ENCODE results near the gene CTF1.
"Not testable (repeated sequence)": the region's sequence is repeated elsewhere in the genome, so short reads cannot be mapped to it uniquely, and the experiment has no call there.

Gene CTF1

DNA sequence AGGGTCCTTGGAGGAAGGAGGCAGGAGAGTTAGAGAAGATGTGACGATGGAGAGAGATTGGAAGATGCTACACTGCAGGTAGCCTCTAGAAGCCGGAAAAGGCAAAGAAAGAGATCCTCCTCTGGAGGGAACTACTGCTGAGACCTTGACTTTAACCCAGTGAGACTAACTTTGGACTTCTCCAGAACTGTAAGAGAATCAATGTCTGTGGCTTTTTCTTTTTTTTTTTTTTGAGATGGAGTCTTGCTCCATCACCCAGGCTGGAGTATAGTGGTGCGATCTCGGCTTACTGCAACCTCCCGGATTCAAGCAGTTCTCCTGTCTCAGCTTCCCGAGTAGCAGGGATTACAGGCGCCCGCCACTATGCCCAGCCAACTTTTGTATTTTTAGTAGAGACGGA lies 11.2 kb upstream of the CTF1 start:
- no peak for DNase-seq (ENCODE audit: low read depth, low spot score)
- no peak overlapping the region for H3K4me3 ChIP-seq (ENCODE audit: low read length)

DNA sequence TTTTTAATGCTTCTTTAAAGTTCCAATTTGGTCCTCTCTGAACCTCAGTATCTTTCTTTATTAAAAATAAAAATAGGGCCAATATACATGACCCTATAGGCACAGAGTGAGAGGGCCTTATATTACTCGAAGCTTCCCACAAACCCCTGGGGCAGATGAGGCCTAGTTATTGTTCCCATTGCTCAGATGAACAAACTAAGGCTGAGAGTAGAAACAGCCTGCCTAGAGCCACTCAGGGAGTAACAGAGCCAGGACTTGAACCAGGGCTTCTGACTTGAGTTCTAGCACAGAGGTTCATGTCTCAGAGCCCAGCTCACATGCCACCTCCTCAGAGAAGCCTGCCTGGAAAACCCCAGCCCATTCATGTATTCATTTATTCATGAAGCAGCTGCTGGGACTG lies 10.3 kb upstream of the CTF1 start:
- no peak for DNase-seq (ENCODE audit: low read depth, low spot score)
- no peak overlapping the region for H3K4me3 ChIP-seq (ENCODE audit: low read length)

DNA sequence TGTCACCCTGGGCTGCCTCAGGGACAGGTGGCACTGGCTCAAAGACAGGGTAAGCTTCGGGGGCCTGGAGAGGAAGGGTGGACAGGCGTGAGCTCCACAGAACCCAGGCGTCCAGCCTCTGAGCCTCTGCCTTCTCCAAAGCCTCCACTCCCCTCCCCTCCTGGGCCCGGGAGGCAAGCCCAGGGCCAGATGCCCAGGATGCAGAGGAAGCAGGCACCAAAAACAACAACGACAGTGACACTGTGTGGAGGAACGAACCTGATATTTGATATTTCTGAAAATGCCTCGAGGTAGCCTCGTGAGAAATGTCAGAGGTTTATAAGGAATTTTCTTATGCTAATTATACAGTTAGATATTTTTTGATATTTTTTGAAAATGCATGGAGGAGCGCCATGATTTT lies 8.5 kb upstream of the CTF1 start:
- H3K4me3 ChIP-seq (ENCODE audit: low read length): no peak overlapping the region
- no peak for DNase-seq (ENCODE audit: low read depth, low spot score)

DNA sequence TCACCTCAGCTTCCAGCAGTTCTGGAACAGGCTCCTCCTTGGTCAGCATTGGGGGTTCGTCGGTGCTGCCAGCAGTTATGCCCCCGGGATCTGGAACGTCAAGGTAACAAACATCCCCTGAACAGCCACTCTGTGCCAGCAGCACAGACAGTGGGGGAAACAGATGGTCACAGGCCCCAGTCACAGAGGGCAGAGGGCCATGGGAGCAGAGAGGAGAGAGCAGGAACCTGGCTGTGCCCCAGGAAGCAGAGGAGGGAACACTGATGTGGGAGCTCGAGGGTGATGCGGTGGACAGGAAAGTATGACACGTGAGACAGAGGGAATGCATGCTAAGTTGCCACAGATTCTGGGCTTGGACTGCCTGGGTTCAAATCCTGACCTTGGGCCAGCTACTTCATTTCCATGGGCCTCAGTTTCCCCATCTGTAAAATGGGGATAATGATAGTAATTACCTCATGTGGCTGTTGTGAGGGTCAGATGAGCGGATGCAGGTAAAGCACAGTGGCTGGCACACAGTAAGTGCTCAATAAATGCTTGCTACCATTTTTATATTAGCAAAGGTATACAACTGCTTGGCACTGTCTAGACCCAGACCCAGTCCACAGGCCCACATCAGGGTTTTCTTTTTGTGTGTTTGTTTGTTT lies 7.4 kb upstream of the CTF1 start:
- no peak overlapping the region for H3K4me3 ChIP-seq (ENCODE audit: low read length)
- no peak for DNase-seq (ENCODE audit: low read depth, low spot score)

DNA sequence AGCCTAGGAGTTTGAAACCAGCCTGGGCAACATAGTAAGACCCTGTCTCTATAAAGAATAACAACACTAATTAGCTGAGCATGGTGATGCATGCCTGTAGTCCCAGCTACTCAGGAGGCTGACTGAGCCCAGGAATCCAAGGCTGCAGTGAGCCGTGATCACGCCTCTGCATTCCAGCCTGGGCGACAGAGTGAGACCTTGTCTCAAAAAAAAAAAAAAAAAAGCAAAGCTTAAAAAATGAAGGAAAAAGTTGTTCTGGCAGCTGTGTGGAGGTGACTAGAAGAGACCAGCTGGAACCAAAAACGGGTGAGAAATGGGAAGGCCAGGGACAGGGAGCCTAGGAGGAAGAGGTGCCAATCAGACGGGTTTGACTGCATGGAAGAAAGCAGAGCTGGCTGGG lies 6.7 kb upstream of the CTF1 start:
- H3K4me3 ChIP-seq (ENCODE audit: low read length): no peak overlapping the region
- DNase-seq (ENCODE audit: low read depth, low spot score): no peak

DNA sequence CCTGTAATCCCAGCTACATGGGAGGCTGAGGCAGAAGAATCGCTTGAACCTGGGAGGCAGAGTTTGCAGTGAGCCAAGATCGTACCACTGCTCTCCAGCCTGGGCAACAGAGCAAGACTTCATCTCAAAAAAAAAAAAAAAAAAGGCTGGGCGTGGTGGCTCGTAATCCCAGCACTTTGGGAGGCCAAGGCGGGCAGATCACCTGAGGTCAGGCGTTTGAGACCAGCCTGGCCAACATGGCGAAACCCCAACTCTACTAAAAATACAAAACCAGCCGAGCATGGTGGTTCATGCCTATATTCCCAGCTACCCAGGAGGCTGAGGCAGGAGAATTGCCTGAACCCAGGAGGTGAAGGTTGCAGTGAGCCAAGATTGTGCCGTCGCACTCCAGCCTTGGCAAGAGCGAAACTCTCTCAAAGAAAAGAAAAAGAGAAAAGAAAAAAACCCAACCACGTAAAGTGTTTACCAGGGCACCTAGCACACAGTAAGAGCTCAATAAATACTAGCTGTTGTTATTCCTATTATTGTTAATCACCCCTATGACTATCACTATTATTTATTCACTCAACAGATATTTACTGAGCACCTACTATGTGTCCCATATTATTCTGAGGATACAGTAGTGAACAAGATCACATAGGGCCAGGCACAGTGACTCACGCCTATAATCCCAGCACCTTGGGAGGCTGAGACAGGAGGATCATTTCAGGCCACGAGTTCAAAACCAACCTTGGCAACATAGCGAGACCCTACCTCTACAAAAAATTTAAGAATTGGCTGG lies 5.2 kb upstream of the CTF1 start:
- not testable (repeated sequence) for H3K4me3 ChIP-seq (ENCODE audit: low read length); DNase-seq (ENCODE audit: low read depth, low spot score)

DNA sequence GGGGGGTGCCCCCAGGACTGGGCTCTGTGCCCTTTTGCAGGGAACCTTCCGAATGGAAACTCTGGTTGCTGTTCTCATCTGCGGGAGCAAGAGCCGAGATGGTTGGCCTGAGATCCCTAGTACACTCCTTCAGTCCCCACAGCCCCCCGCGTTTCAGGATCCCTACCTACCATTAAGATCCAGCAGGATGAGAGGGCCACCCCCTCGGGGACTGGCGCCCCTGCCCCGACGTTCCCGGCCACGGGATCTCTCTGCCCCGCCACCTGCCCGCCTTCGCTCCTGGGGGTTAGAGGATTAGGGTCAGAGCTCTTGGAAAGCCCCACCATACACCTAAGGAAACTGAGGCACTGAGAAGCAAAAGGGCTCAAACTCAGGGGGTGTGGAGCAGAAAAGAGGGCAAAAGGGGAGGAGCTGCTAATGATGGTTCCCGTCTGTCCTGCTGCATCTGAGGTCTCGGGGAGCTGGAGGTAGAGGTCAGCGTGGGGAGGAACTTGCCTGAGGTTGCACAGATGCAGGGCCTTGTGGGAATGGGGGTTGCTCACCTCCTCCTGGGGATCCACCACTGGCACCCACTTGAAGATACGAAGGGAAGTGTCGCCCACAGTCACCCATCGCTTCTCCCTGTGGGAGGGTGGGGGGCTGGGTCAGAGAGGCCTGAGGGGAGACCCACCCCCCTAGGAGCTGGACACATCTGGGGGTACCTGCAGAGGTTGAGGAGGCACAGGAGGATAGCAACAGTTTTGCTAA lies 3.6 kb upstream of the CTF1 start:
- no peak for DNase-seq (ENCODE audit: low read depth, low spot score)
- peak overlapping the region; percentile 82 for H3K4me3 ChIP-seq (ENCODE audit: low read length)

DNA sequence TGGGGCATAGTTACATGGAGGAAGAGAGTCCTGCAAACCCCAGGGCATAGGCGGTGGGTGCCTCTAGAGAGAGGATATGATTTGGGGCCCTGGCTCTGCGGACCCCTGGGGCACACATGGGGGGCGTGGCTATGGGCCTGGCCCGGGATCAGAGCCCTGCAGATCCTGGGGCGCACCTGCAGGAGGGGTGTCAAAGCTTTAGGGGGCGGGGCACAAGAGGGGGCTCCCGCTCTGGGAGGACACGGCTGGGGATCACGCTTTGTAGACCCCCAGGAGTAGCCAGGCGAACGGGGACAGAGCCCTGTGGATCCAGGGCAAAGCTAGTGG lies 3.0 kb upstream of the CTF1 start:
- DNase-seq (ENCODE audit: low read depth, low spot score): no peak
- peak overlapping the region; percentile 82 for H3K4me3 ChIP-seq (ENCODE audit: low read length)

DNA sequence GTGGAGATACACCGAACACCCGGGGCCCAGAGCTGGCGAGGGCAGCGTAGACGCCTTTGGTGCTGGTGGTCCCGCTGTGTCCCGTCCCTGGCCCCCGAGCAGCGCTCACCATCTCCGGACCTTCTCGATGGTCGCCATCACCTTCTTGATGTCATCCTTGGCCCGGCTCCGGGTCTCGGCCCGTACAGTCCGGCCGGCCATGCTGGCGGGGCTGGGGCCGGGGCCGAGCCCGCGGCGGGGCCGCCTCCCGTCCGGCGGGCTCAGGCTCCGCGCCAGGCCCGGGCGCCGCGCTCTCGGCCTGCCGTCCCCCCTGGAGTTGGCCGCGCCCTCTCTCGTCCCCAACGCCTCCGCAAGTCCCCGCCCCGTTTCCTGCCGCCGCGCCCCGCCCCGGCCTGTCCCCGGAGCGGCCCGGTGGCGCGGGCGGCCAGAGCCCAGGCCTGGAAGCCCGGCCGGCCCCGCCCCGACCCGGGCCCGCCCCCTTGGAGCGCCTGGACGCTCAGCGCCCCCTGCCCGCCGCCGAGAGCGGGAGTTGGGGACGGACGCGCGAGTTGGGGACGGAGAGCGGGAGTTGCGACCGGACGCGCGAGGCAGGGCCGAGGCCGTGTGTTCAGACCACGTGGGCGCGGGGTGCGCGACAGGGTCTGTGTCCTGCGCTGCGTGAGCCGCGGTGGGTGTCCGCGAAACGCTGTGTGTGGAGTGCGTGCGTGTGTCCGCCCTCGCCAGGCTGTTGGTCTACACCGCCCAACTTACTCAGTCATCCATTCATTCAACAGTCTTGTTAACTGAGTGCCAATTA lies 2.5 kb upstream of the CTF1 start, which contains the start of gene BCL7C:
TSS of gene BCL7C (minus strand) at position 334 of the 796 bp plus-strand sequence. CDS start at position 201, 133 bp downstream.
- DNase-seq (ENCODE audit: low read depth, low spot score): no peak
- H3K4me3 ChIP-seq (ENCODE audit: low read length): peak within 1 kb of the TSS; percentile 82

DNA sequence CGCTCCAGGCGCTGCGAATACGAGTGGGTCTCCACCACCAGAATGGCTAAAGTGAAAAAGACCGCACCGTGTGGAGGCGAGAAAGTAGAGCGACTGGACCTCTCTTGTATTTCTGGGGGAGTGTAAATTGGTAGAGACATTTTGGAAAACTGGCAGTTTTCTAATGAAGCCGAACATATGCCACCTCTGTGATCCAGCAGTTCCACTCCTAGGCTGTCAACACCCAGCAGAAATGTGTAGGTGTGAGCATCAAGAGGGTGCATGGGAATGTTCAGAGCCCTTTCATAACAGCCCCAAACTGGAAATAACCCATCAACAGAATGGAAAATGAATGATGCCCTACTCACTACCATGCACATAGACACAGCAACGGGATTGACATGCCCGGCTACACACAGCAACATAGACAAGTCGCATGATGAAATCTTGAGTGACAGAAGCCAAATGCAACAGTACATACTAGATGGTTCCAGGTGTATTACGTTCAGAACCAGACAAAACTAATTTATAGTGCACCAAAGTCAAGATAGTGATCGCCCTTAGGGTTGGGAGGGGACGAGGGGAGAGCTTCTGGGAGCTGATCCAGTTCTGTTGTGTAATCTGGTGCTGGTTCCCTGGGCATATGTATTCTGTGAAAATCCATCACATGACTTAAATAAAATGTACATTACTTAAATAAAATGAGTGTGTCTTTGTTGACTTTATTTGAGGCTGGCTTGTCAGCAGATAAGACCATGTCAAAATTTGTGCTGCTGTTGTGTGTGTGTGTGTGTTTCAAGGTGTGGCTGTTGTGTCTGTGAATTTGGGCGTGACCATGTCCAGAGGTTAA lies 1.7 kb upstream of the CTF1 start:
- DNase-seq (ENCODE audit: low read depth, low spot score): no peak
- no peak overlapping the region for H3K4me3 ChIP-seq (ENCODE audit: low read length)

DNA sequence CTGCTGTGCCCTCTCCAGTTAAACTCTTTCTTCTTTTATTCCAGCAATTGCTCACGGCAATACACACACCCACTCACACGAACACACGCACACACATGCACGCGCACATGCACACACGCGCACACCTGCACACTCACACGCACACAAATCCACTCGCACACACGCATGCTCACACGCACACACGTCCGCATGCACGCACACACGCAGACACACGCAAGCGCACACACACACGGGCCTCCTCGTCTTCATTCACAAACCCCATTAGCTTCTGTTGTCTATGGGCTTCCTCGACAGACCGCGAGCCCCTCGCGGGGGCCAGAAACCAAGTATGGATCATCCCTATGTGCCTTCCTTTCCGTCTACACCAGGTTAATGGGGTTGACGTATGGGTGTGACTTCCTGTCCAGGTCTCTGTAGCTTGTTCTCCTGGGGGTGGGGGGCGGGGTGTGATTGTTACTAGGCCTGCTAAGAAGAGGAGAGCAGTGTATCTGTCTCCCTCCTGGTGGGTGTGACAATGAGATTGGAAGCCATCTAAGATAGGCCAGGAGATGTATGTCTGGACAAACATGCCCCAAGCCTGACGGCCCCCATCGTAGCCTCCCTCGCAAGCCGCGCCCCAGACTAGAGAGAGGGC lies 670 bp upstream of the CTF1 start:
- DNase-seq (ENCODE audit: low read depth, low spot score): no peak
- H3K4me3 ChIP-seq (ENCODE audit: low read length): no peak overlapping the region

DNA sequence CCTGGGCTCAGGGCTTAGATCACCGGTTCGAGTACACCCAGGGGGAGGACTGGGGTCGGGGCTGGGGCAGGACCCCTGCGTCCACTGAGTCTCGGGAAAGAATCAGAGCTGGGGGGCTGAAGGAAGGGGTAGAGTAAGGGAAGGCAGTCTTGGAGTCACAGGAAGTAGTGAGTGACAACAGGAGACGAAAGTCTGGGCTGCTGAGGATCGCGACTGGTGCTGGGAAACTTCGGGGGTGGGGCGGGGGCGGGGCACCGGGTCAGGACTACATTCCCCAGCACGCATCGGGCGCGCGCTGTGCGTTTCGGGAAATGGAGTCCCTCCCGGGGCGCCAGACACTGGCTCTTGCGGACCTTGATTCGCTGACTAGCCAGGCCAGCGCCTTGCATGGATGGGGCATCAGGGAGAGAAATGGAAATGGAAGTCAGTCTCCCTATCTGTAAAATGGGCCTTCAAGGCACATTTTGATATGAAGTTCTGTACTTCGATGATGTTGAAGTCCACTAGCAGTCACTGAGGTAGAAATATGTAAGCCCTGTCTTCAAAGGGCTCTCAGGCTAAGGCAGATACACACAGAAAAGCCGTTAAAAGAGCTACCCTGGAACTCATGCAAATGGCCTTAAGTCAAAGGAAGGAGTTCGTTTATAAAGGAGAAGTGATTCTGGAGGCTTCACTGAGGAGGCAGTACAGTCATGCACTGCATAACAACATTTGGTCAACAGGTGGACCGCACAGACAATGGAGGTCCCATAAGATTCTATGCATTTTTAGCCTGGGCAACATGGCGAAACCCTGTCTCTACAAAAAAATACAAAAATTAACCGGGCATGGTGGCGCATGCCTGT lies 697 bp downstream of the CTF1 start:
- DNase-seq (ENCODE audit: low read depth, low spot score): peak; percentile 74
- peak overlapping the region; percentile 45 for H3K4me3 ChIP-seq (ENCODE audit: low read length)

DNA sequence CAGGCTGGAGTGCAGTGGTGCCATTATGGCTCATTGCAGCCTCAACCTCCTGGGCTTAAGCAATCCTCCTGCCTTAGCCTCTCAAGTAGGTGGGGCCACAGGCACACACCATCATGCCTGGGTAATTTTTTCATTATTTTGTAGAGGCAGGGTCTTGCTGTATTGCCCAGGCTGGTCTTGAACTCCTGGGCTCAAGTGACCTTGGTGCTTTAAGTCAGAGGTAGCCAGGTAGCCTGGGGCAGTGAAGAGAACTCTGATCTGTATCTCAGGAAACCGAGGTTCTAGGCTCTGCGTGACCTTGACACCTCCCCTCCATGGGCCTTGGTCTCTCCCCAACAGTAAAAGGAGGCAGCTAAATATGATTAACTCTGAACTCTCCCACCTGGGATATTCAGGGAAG lies 3.4 kb downstream of the CTF1 start:
- no peak for DNase-seq (ENCODE audit: low read depth, low spot score)
- no peak overlapping the region for H3K4me3 ChIP-seq (ENCODE audit: low read length)

DNA sequence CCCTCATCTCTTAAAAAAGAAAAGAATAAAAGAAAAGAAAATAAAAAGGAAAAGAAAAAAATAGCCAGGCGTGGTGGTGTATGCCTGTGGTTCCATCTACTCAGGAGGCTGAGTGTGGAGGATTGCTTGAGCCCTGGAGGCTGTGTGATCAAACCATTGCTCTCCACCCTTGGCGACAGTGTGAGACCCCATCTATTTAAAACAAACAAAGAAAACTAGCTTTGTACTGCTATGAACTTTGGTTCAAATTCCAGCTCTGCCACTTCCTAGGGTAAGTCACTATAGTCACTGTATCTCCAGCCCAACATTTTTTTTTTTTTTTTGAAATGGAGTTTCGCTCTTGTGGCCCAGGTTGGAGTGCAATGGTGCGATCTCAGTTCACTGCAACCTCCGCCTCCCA lies 4.2 kb downstream of the CTF1 start:
- H3K4me3 ChIP-seq (ENCODE audit: low read length): no peak overlapping the region
- DNase-seq (ENCODE audit: low read depth, low spot score): no peak

DNA sequence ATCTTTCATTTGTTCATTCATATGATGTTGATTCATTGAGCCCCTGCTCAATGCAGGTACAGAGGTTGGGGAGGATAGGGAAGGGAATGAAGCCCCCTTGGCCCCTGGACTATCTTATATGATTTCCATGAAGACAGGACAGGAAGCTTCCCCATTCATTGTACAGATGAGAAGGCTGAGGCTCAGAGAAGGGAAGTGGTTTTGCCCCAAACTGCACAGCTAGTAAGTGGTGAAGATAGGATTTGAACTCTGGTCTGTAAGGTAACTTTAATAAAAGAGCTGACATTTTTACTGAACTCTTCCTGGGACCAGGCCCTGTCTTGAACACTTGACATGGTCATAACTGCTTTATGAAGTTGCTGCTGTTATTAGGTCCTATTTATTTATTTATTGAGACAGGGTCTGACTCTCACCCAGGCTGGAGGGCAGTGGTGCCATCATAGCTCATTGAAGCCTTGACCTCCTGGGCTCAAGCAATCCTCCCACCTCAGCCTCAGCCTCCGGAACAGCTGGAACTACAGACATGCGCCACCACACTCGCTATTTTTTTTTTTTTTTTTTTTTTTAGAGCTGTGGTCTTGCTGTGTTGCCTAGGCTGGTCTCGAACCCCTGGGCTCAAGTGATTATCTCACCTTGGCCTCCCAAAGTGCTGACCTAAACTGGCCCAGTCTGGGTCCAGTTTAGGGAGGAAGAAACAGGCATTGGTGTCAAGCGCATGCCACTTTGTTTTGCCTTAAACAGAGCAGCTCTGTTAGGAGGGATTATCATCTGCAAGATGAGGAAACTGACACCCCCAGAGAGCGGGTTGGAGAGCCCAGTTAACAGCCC lies 5.0 kb downstream of the CTF1 start:
- DNase-seq (ENCODE audit: low read depth, low spot score): peak; percentile 55
- H3K4me3 ChIP-seq (ENCODE audit: low read length): peak overlapping the region; percentile 50

All from Jurkat, Clone E6-1 (cell line).